Breast epithelium (tissue), 4 donors: ENCODE results near the gene CENPB. TPM values are rescaled to one million over a fixed set of nuclear protein-coding genes. Genes with fewer than 3 reads are reported as not detected.

Experiments
- DNase-seq, 2 donors: peaks; one replicate each; pipeline ENCODE4 v3.0.0-alpha.2; 2019; ENCODE audit warnings: low spot score in 2 of 2
- H3K27ac ChIP-seq, 2 donors: fragments of 200-600 bp; sonication (generic) in 1 of 2; one replicate each; pipeline ENCODE4 v1.5.1; 2016 to 2019; ENCODE audit warnings: mild to moderate bottlenecking in 1 of 2
- H3K27me3 ChIP-seq, 2 donors: fragments of 200-600 bp; sonication (generic) in 1 of 2; one replicate each; pipeline versions ENCODE4 v1.5.1 to v1.6.0; 2017 to 2019; ENCODE audit warnings: control low read depth in 1 of 2, mild to moderate bottlenecking in 1 of 2
- H3K36me3 ChIP-seq: fragments of 200-600 bp; one replicate; pipeline ENCODE4 v1.5.1; 2019
- H3K4me1 ChIP-seq, 2 donors: fragments of 200-600 bp; sonication (generic); one replicate each; pipeline ENCODE4 v1.5.1; 2016 to 2019; ENCODE audit warnings: control low read depth in 1 of 2
- H3K4me3 ChIP-seq, 3 donors: fragments of 200-600 bp; sonication (generic); 1 replicate in 2 of 3; 2 replicates in 1 of 3; pipeline ENCODE4 v1.5.1; 2016 to 2019; ENCODE audit warnings: mild to moderate bottlenecking in 3 of 3, moderate library complexity in 2 of 3
- H3K9me3 ChIP-seq, 2 donors: fragments of 200-600 bp; sonication (generic) in 1 of 2; one replicate each; pipeline ENCODE4 v1.5.1; 2016 to 2019; ENCODE audit warnings: control low read depth in 1 of 2
- POLR2A ChIP-seq: fragments of 450-650 bp; IDR thresholded peaks from one replicate; pipeline ENCODE4 v1.6.1; 2016; ENCODE audit warnings: antibody characterized with exemption, mild to moderate bottlenecking, moderate library complexity
- POLR2AphosphoS5 ChIP-seq, 3 donors: sonication (generic); formaldehyde crosslinking; IDR thresholded peaks; one replicate each; pipeline ENCODE4 v1.6.1; 2017; ENCODE audit warnings: antibody characterized with exemption in 3 of 3
- intact Hi-C: fragments of 100-400 bp; cut with DNase I; formaldehyde crosslinking; loops from one replicate; pipeline ENCODE4 v1.15.1; 2023; ENCODE audit warnings: low total_unique reads
- total RNA-seq, 3 donors: library from RNA; depleted of rRNA; stranded (reverse); fragments of >200 nt; gene quantifications; one replicate each; pipeline ENCODE4 v1.1.0, GENCODE V29; 2016
- TF ChIP-seq, protein P1 (sequence below), 3 donors: fragments of 450-650 bp; IDR thresholded peaks; one replicate each; pipeline ENCODE4 v1.5.1; 2016 to 2017; ENCODE audit warnings: antibody characterized with exemption in 3 of 3, mild to moderate bottlenecking in 3 of 3, moderate library complexity in 3 of 3

Gene CENPB
- total RNA-seq, 3 donors from 2014 or later: 55.5 to 69.8 (median 68.2) TPM

- Histone ChIP-seq H3K27me3 (no peaks in the 10 kb centered on the region), H3K9me3 (no peaks in the 10 kb centered on the region), H3K27ac (peak within 1 kb of the TSS; percentile 96 to 98), H3K36me3 (peaks cover 7% of the 10 kb centered on the region), H3K4me3 (peak within 1 kb of the TSS; percentile 74 to 84 (median 77)), H3K4me1 (peaks cover 0 to 4% of the 10 kb centered on the region in 2 donors)
- intact Hi-C loops: loop anchor here (2.0 kb wide), 1 partner anchor 35 kb away; no protein-coding TSS in a partner anchor
- peak; percentile 89 to 92 (median 91) for TF ChIP-seq POLR2AphosphoS5 (IDR thresholded peaks at IDR 0.05)
- TF ChIP-seq POLR2A: peak; percentile 62
- TF ChIP-seq, protein P1, sequence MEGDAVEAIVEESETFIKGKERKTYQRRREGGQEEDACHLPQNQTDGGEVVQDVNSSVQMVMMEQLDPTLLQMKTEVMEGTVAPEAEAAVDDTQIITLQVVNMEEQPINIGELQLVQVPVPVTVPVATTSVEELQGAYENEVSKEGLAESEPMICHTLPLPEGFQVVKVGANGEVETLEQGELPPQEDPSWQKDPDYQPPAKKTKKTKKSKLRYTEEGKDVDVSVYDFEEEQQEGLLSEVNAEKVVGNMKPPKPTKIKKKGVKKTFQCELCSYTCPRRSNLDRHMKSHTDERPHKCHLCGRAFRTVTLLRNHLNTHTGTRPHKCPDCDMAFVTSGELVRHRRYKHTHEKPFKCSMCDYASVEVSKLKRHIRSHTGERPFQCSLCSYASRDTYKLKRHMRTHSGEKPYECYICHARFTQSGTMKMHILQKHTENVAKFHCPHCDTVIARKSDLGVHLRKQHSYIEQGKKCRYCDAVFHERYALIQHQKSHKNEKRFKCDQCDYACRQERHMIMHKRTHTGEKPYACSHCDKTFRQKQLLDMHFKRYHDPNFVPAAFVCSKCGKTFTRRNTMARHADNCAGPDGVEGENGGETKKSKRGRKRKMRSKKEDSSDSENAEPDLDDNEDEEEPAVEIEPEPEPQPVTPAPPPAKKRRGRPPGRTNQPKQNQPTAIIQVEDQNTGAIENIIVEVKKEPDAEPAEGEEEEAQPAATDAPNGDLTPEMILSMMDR (IDR thresholded peaks at IDR 0.05): peak; percentile 94 to 100 (median 99)
- DNase-seq: peak; percentile 96
Observed at GRCh38 chr20:3820048-3820900, 33.7 kb upstream of the CENPB start, which contains the start of gene AP5S1. Gene AP5S1, plus strand, starts transcription at chr20:3820547. Its CDS starts 1,571 bp downstream, at chr20:3822118.

- Histone ChIP-seq H3K27me3 (no peaks in the 10 kb centered on the region), H3K27ac (peak overlapping the region; percentile 96 to 98), H3K4me3 (peak overlapping the region; percentile 74 to 84 (median 77)), H3K36me3 (peaks cover 7% of the 10 kb centered on the region), H3K9me3 (no peaks in the 10 kb centered on the region), H3K4me1 (peaks cover 0 to 4% of the 10 kb centered on the region in 2 donors)
- no peak for TF ChIP-seq POLR2A
- no peak for TF ChIP-seq POLR2AphosphoS5 (IDR thresholded peaks at IDR 0.05)
- TF ChIP-seq, protein P1 (IDR thresholded peaks at IDR 0.05): no peak
- intact Hi-C loops: loop anchor here (2.0 to 10.0 kb wide), 2 partner anchors 35 to 115 kb away; no protein-coding TSS in a partner anchor
- DNase-seq: no peak
Observed at GRCh38 chr20:3819411-3820047, 33.0 kb upstream of the CENPB start.

DNA sequence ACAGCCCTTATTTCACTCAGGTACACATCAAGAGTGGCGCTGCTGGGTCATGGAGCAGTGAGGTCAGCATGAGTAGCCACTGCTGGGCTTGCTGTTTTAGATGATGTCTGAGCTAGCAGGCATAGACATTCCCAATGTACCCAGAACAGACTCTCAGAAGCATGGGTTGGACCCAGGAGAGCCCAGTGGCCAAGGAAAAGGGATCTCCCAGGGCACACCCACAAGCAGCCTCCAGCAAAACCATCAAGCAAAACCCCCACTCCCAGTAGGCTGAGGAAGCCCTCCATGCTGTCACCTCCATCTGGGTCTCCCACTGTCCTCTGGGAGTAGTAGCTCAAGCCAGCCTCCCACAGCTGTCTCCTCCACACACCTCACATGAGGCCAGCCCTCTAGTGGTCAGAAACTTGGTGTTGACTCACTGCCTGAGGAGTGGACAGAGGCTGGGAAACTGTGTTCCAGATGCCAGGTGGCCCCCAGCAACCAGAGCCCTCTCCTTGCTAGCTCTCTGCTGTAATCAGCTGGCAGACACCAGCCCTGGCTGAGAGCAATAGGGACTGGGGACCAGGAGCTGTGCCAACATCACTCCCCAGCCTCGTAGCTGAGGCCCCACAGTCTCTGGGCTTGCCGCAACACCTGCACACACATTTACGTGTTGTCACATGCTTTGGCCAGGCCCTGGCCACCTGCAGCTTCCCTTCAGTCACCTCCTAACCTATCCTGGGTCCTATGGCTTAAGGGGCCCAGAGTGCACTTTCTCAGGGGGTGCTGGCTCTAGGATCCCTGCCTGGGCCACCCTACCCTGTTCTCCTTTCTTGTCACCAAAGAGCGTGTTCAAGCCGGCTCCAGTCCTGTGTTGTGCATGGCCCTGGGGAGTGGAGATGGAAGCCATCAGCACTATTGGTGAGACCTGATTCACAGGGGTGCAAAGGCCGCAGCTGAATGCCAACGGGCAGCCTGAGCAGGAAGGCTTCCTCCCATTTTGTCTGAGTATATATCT, 31.9 kb upstream of the CENPB start:
- peak in 1 of 2 donors; percentile 67 for DNase-seq
- H3K36me3 ChIP-seq: peaks cover under 1% of the 10 kb centered on the region
- no peaks in the 10 kb centered on the region for H3K27me3 ChIP-seq
- no peak for TF ChIP-seq POLR2A
- TF ChIP-seq, protein P1 (IDR thresholded peaks at IDR 0.05): peak; percentile 52 to 73 (median 62)
- H3K27ac ChIP-seq: peak overlapping the region; percentile 31 to 75
- H3K4me1 ChIP-seq: peaks cover 0 to 4% of the 10 kb centered on the region in 2 donors
- intact Hi-C loops: loop anchor here (10.0 kb wide), 1 partner anchor 116 kb away; no protein-coding TSS in a partner anchor
- no peak overlapping the region for H3K4me3 ChIP-seq
- H3K9me3 ChIP-seq: no peaks in the 10 kb centered on the region

- no peak for TF ChIP-seq POLR2A
- TF ChIP-seq POLR2AphosphoS5 (IDR thresholded peaks at IDR 0.05): no peak
- TF ChIP-seq, protein P1 (IDR thresholded peaks at IDR 0.05): no peak
- Histone ChIP-seq H3K27ac (no peak overlapping the region), H3K4me3 (no peak overlapping the region), H3K9me3 (no peaks in the 10 kb centered on the region), H3K27me3 (no peaks in the 10 kb centered on the region), H3K36me3 (no peaks in the 10 kb centered on the region), H3K4me1 (peaks cover 0 to 6% of the 10 kb centered on the region in 2 donors)
- intact Hi-C loops: loop anchor here (10.0 kb wide), 1 partner anchor 119 kb away; no protein-coding TSS in a partner anchor
- DNase-seq: no peak
Observed at GRCh38 chr20:3815703-3816315, 29.3 kb upstream of the CENPB start.
